Duodenal mucosa (tissue), 2 donors: ENCODE data around the gene NAV2.

Source experiments
- H3K27ac ChIP-seq: one replicate; pipeline ENCODE4 v1.7.0; 2013; ENCODE audit warnings: low read depth, low read length
- H3K27me3 ChIP-seq, 2 donors: one replicate each; pipeline ENCODE4 v1.7.0; 2013; ENCODE audit warnings: low read length in 2 of 2, control low read depth in 1 of 2; ENCODE audit not compliant: insufficient read depth in 2 of 2, control insufficient read depth in 1 of 2
- H3K36me3 ChIP-seq, 2 donors: one replicate each; pipeline ENCODE4 v1.7.0; 2013; ENCODE audit warnings: low read length in 2 of 2, control low read depth in 1 of 2; ENCODE audit not compliant: insufficient read depth in 2 of 2, control insufficient read depth in 1 of 2
- H3K4me1 ChIP-seq, 2 donors: one replicate each; pipeline ENCODE4 v1.7.0; 2013; ENCODE audit warnings: low read length in 2 of 2, control low read depth in 1 of 2; ENCODE audit not compliant: insufficient read depth in 2 of 2, control insufficient read depth in 1 of 2
- H3K4me3 ChIP-seq, 2 donors: one replicate each; pipeline ENCODE4 v1.7.0; 2013; ENCODE audit warnings: low read length in 2 of 2, low read depth in 1 of 2
- H3K9ac ChIP-seq, 2 donors: one replicate each; pipeline ENCODE4 v1.7.0; 2013; ENCODE audit warnings: low read length in 2 of 2, low read depth in 1 of 2
- H3K9me3 ChIP-seq, 2 donors: one replicate each; pipeline ENCODE4 v1.7.0; 2013; ENCODE audit warnings: low read length in 2 of 2, control low read depth in 1 of 2; ENCODE audit not compliant: control insufficient read depth in 1 of 2

Gene NAV2

GRCh38 chr11:19970944-19971343 lies 258.3 kb downstream of the NAV2 start:
- Histone ChIP-seq H3K9me3 (no peaks in the 10 kb centered on the region), H3K4me1 (peaks cover 0 to 4% of the 10 kb centered on the region in 2 donors), H3K36me3 (peaks cover 0 to under 1% of the 10 kb centered on the region in 2 donors), H3K27ac (no peak overlapping the region), H3K27me3 (peaks cover 0 to 2% of the 10 kb centered on the region in 2 donors), H3K9ac (no peak overlapping the region), H3K4me3 (no peak overlapping the region)

- Histone ChIP-seq H3K27ac (no peak overlapping the region), H3K4me3 (no peak overlapping the region), H3K9ac (no peak overlapping the region), H3K4me1 (peaks cover 0 to 4% of the 10 kb centered on the region in 2 donors), H3K9me3 (no peaks in the 10 kb centered on the region), H3K36me3 (no peaks in the 10 kb centered on the region), H3K27me3 (peaks cover 0 to 2% of the 10 kb centered on the region in 2 donors)
Observed at GRCh38 chr11:19972091-19972490, 259.5 kb downstream of the NAV2 start.

GRCh38 chr11:19972651-19973050 lies 260.0 kb downstream of the NAV2 start:
- H3K9me3 ChIP-seq: no peaks in the 10 kb centered on the region
- H3K27ac ChIP-seq: no peak overlapping the region
- peaks cover 0 to 4% of the 10 kb centered on the region in 2 donors for H3K4me1 ChIP-seq
- peaks cover 0 to 2% of the 10 kb centered on the region in 2 donors for H3K27me3 ChIP-seq
- no peaks in the 10 kb centered on the region for H3K36me3 ChIP-seq
- no peak overlapping the region for H3K4me3 ChIP-seq
- no peak overlapping the region for H3K9ac ChIP-seq

GRCh38 chr11:19973136-19973635 lies 260.5 kb downstream of the NAV2 start:
- Histone ChIP-seq H3K4me3 (no peak overlapping the region), H3K27me3 (peaks cover 0 to 2% of the 10 kb centered on the region in 2 donors), H3K27ac (no peak overlapping the region), H3K36me3 (no peaks in the 10 kb centered on the region), H3K9ac (no peak overlapping the region), H3K4me1 (peaks cover 0 to 4% of the 10 kb centered on the region in 2 donors), H3K9me3 (no peaks in the 10 kb centered on the region)

- no peak overlapping the region for H3K27ac ChIP-seq
- H3K27me3 ChIP-seq: peaks cover 0 to 2% of the 10 kb centered on the region in 2 donors
- H3K4me3 ChIP-seq: no peak overlapping the region
Observed at GRCh38 chr11:19974886-19975285, 262.2 kb downstream of the NAV2 start.

GRCh38 chr11:19975414-19975990 lies 262.9 kb downstream of the NAV2 start:
- Histone ChIP-seq H3K36me3 (no peaks in the 10 kb centered on the region), H3K27ac (no peak overlapping the region), H3K9ac (no peak overlapping the region), H3K9me3 (no peaks in the 10 kb centered on the region), H3K27me3 (peaks cover 0 to 2% of the 10 kb centered on the region in 2 donors), H3K4me3 (no peak overlapping the region), H3K4me1 (peaks cover 0 to 4% of the 10 kb centered on the region in 2 donors)

More at GRCh38 chr11:19974886-19975285, 262.2 kb downstream of the NAV2 start:
- no peak overlapping the region for H3K9ac ChIP-seq
- peaks cover 0 to 4% of the 10 kb centered on the region in 2 donors for H3K4me1 ChIP-seq
- no peaks in the 10 kb centered on the region for H3K36me3 ChIP-seq
- H3K9me3 ChIP-seq: no peaks in the 10 kb centered on the region

- no peak overlapping the region for H3K9ac ChIP-seq
- H3K4me3 ChIP-seq: no peak overlapping the region
- no peaks in the 10 kb centered on the region for H3K27me3 ChIP-seq
- no peaks in the 10 kb centered on the region for H3K36me3 ChIP-seq
- no peak overlapping the region for H3K27ac ChIP-seq
- H3K4me1 ChIP-seq: peaks cover 3 to 8% of the 10 kb centered on the region in 2 donors
- H3K9me3 ChIP-seq: no peaks in the 10 kb centered on the region
Observed at GRCh38 chr11:19976281-19976941, 263.8 kb downstream of the NAV2 start.

- no peak overlapping the region for H3K4me3 ChIP-seq
- no peaks in the 10 kb centered on the region for H3K36me3 ChIP-seq
- H3K9ac ChIP-seq: no peak overlapping the region
- H3K4me1 ChIP-seq: peaks cover 3 to 4% of the 10 kb centered on the region in 2 donors
- H3K27ac ChIP-seq: no peak overlapping the region
- H3K9me3 ChIP-seq: no peaks in the 10 kb centered on the region
- H3K27me3 ChIP-seq: no peaks in the 10 kb centered on the region
Observed at GRCh38 chr11:19977941-19978340, 265.3 kb downstream of the NAV2 start.

- peaks cover 3 to 4% of the 10 kb centered on the region in 2 donors for H3K4me1 ChIP-seq
- no peaks in the 10 kb centered on the region for H3K9me3 ChIP-seq
- H3K4me3 ChIP-seq: no peak overlapping the region
- H3K27me3 ChIP-seq: no peaks in the 10 kb centered on the region
- H3K27ac ChIP-seq: no peak overlapping the region
- no peaks in the 10 kb centered on the region for H3K36me3 ChIP-seq
- no peak overlapping the region for H3K9ac ChIP-seq
Observed at GRCh38 chr11:19978668-19979518, 266.3 kb downstream of the NAV2 start.

GRCh38 chr11:19979519-19979845 lies 266.8 kb downstream of the NAV2 start:
- Histone ChIP-seq H3K4me3 (no peak overlapping the region), H3K9me3 (no peaks in the 10 kb centered on the region), H3K9ac (no peak overlapping the region), H3K4me1 (peaks cover 3 to 4% of the 10 kb centered on the region in 2 donors), H3K27ac (no peak overlapping the region), H3K36me3 (peaks cover 0 to 5% of the 10 kb centered on the region in 2 donors), H3K27me3 (no peaks in the 10 kb centered on the region)
